ENCODE results near the gene CCR7.
"Not testable (repeated sequence)": the region's sequence is repeated elsewhere in the genome, so short reads cannot be mapped to it uniquely, and the experiment has no call there.

Gene CCR7

GRCh38 chr17:40576113-40576740 lies 11.0 kb upstream of the CCR7 start:
- no peak overlapping the region for H3K27ac ChIP-seq (ENCODE audit: low read depth, low read length)
- no peaks in the 10 kb centered on the region for H3K79me1 ChIP-seq (ENCODE audit: low read length)
- H3K4ac ChIP-seq (ENCODE audit: low read depth, low read length): no peak overlapping the region
- no peak overlapping the region for H2BK5ac ChIP-seq (ENCODE audit: low read length)
- H3K56ac ChIP-seq (ENCODE audit: low read length): no peak overlapping the region
- H3K4me2 ChIP-seq (ENCODE audit: low read length): no peak overlapping the region
- no peak overlapping the region for H2AK5ac ChIP-seq (ENCODE audit: low read length)
- no peak overlapping the region for H3K9ac ChIP-seq (ENCODE audit: low read length)
- H3K36me3 ChIP-seq (ENCODE audit: control insufficient read depth, insufficient read depth, low read length): no peaks in the 10 kb centered on the region
- H3K4me3 ChIP-seq (ENCODE audit: low read length): no peak overlapping the region
- no CpG with 5 or more reads among the region's 5 CpGs for WGBS (ENCODE audit: extremely low coverage, insufficient coverage, low lambda C conversion rate)
- no peaks in the 10 kb centered on the region for H3K79me2 ChIP-seq (ENCODE audit: control insufficient read depth, insufficient read depth, low read length)
- peaks cover 2% of the 10 kb centered on the region for H3K27me3 ChIP-seq (ENCODE audit: insufficient read depth, low read length, poor library complexity)
- H3K23ac ChIP-seq (ENCODE audit: low read length): no peak overlapping the region
- no peak for DNase-seq
- H4K5ac ChIP-seq (ENCODE audit: low read length): no peak overlapping the region
- no peak overlapping the region for H4K8ac ChIP-seq (ENCODE audit: low read depth, low read length)
- no peak overlapping the region for H3K18ac ChIP-seq (ENCODE audit: low read length)
- no peaks in the 10 kb centered on the region for H3K4me1 ChIP-seq (ENCODE audit: control insufficient read depth, low read depth, low read length)
- no peak overlapping the region for H2BK120ac ChIP-seq (ENCODE audit: low read depth, low read length)
- H2BK15ac ChIP-seq (replicated peaks; ENCODE audit: low read depth): no peak overlapping the region

- H3K79me2 ChIP-seq (ENCODE audit: control insufficient read depth, insufficient read depth, low read length): no peaks in the 10 kb centered on the region
- no peak overlapping the region for H3K56ac ChIP-seq (ENCODE audit: low read length)
- H3K4ac ChIP-seq (ENCODE audit: low read depth, low read length): no peak overlapping the region
- no peak overlapping the region for H3K27ac ChIP-seq (ENCODE audit: low read depth, low read length)
- no peaks in the 10 kb centered on the region for H3K4me1 ChIP-seq (ENCODE audit: control insufficient read depth, low read depth, low read length)
- no peak for DNase-seq
- no peak overlapping the region for H3K9ac ChIP-seq (ENCODE audit: low read length)
- H4K8ac ChIP-seq (ENCODE audit: low read depth, low read length): no peak overlapping the region
- no peak overlapping the region for H3K4me2 ChIP-seq (ENCODE audit: low read length)
- no peak overlapping the region for H2BK5ac ChIP-seq (ENCODE audit: low read length)
- no peak overlapping the region for H4K5ac ChIP-seq (ENCODE audit: low read length)
- no peaks in the 10 kb centered on the region for H3K36me3 ChIP-seq (ENCODE audit: control insufficient read depth, insufficient read depth, low read length)
- no peak overlapping the region for H3K23ac ChIP-seq (ENCODE audit: low read length)
- peaks cover 2% of the 10 kb centered on the region for H3K27me3 ChIP-seq (ENCODE audit: insufficient read depth, low read length, poor library complexity)
- no peak overlapping the region for H2BK120ac ChIP-seq (ENCODE audit: low read depth, low read length)
- no peak overlapping the region for H3K18ac ChIP-seq (ENCODE audit: low read length)
- H3K4me3 ChIP-seq (ENCODE audit: low read length): no peak overlapping the region
- no peak overlapping the region for H2AK5ac ChIP-seq (ENCODE audit: low read length)
- H2BK15ac ChIP-seq (replicated peaks; ENCODE audit: low read depth): no peak overlapping the region
- no peaks in the 10 kb centered on the region for H3K79me1 ChIP-seq (ENCODE audit: low read length)
Observed at GRCh38 chr17:40574292-40574691, 9.0 kb upstream of the CCR7 start.

GRCh38 chr17:40572245-40572993 lies 7.1 kb upstream of the CCR7 start:
- H3K27me3 ChIP-seq (ENCODE audit: insufficient read depth, low read length, poor library complexity); H3K4ac ChIP-seq (ENCODE audit: low read depth, low read length); H3K18ac ChIP-seq (ENCODE audit: low read length); H2BK5ac ChIP-seq (ENCODE audit: low read length); H2BK120ac ChIP-seq (ENCODE audit: low read depth, low read length); H3K36me3 ChIP-seq (ENCODE audit: control insufficient read depth, insufficient read depth, low read length); H3K79me1 ChIP-seq (ENCODE audit: low read length); H3K27ac ChIP-seq (ENCODE audit: low read depth, low read length); H3K9ac ChIP-seq (ENCODE audit: low read length); H3K23ac ChIP-seq (ENCODE audit: low read length); H2AK5ac ChIP-seq (ENCODE audit: low read length); H3K4me3 ChIP-seq (ENCODE audit: low read length); DNase-seq; H3K4me1 ChIP-seq (ENCODE audit: control insufficient read depth, low read depth, low read length); H2BK15ac ChIP-seq (replicated peaks; ENCODE audit: low read depth); H4K5ac ChIP-seq (ENCODE audit: low read length); H3K79me2 ChIP-seq (ENCODE audit: control insufficient read depth, insufficient read depth, low read length); H3K4me2 ChIP-seq (ENCODE audit: low read length); H3K56ac ChIP-seq (ENCODE audit: low read length); H4K8ac ChIP-seq (ENCODE audit: low read depth, low read length): not testable (repeated sequence)
- no CpG with 5 or more reads among the region's 3 CpGs for WGBS (ENCODE audit: extremely low coverage, insufficient coverage, low lambda C conversion rate)

- Histone ChIP-seq H3K4ac (ENCODE audit: low read depth, low read length) (no peak overlapping the region), H3K4me1 (ENCODE audit: control insufficient read depth, low read depth, low read length) (peaks cover 4% of the 10 kb centered on the region), H3K23ac (ENCODE audit: low read length) (no peak overlapping the region), H4K8ac (ENCODE audit: low read depth, low read length) (no peak overlapping the region), H2AK5ac (ENCODE audit: low read length) (no peak overlapping the region), H2BK5ac (ENCODE audit: low read length) (no peak overlapping the region), H3K79me1 (ENCODE audit: low read length) (no peaks in the 10 kb centered on the region), H3K27me3 (ENCODE audit: insufficient read depth, low read length, poor library complexity) (no peaks in the 10 kb centered on the region), H3K36me3 (ENCODE audit: control insufficient read depth, insufficient read depth, low read length) (no peaks in the 10 kb centered on the region), H2BK120ac (ENCODE audit: low read depth, low read length) (no peak overlapping the region), H3K4me2 (ENCODE audit: low read length) (no peak overlapping the region), H2BK15ac (replicated peaks; ENCODE audit: low read depth) (no peak overlapping the region), H3K18ac (ENCODE audit: low read length) (no peak overlapping the region), H3K4me3 (ENCODE audit: low read length) (no peak overlapping the region), H3K56ac (ENCODE audit: low read length) (no peak overlapping the region), H3K9ac (ENCODE audit: low read length) (no peak overlapping the region), H4K5ac (ENCODE audit: low read length) (no peak overlapping the region), H3K79me2 (ENCODE audit: control insufficient read depth, insufficient read depth, low read length) (no peaks in the 10 kb centered on the region), H3K27ac (ENCODE audit: low read depth, low read length) (no peak overlapping the region)
- WGBS (ENCODE audit: extremely low coverage, insufficient coverage, low lambda C conversion rate): no CpG with 5 or more reads among the region's 7 CpGs
- no peak for DNase-seq
Observed at GRCh38 chr17:40568074-40568836, 3.0 kb upstream of the CCR7 start.

GRCh38 chr17:40567377-40567776 lies 2.1 kb upstream of the CCR7 start:
- DNase-seq: no peak
- Histone ChIP-seq H2BK15ac (replicated peaks; ENCODE audit: low read depth) (no peak overlapping the region), H4K8ac (ENCODE audit: low read depth, low read length) (no peak overlapping the region), H2BK120ac (ENCODE audit: low read depth, low read length) (no peak overlapping the region), H2AK5ac (ENCODE audit: low read length) (no peak overlapping the region), H4K5ac (ENCODE audit: low read length) (no peak overlapping the region), H3K4me1 (ENCODE audit: control insufficient read depth, low read depth, low read length) (peaks cover 4% of the 10 kb centered on the region), H3K79me1 (ENCODE audit: low read length) (no peaks in the 10 kb centered on the region), H3K4me3 (ENCODE audit: low read length) (no peak overlapping the region), H3K4ac (ENCODE audit: low read depth, low read length) (no peak overlapping the region), H3K27ac (ENCODE audit: low read depth, low read length) (no peak overlapping the region), H3K27me3 (ENCODE audit: insufficient read depth, low read length, poor library complexity) (no peaks in the 10 kb centered on the region), H3K4me2 (ENCODE audit: low read length) (no peak overlapping the region), H3K56ac (ENCODE audit: low read length) (no peak overlapping the region), H3K36me3 (ENCODE audit: control insufficient read depth, insufficient read depth, low read length) (no peaks in the 10 kb centered on the region), H3K79me2 (ENCODE audit: control insufficient read depth, insufficient read depth, low read length) (no peaks in the 10 kb centered on the region), H2BK5ac (ENCODE audit: low read length) (no peak overlapping the region), H3K18ac (ENCODE audit: low read length) (no peak overlapping the region), H3K23ac (ENCODE audit: low read length) (no peak overlapping the region), H3K9ac (ENCODE audit: low read length) (no peak overlapping the region)
- no CpG with 5 or more reads among the region's 2 CpGs for WGBS (ENCODE audit: extremely low coverage, insufficient coverage, low lambda C conversion rate)
